HL-60 (cell line): ENCODE data around the gene BPIFB6.

ENCODE experiments used
- DNase-seq, 2 experiments: peaks; one replicate each; pipeline ENCODE4 v3.0.0-alpha.2; 2010 to 2020; ENCODE audit warnings: low read depth in 1 of 2, low spot score in 1 of 2
- H3K27ac ChIP-seq: fragments of 250-450 bp; sonication (Bioruptor Pico); replicated peaks from 2 replicates; pipeline ENCODE4 v1.5.1; 2020; ENCODE audit warnings: mild to moderate bottlenecking, moderate library complexity
- H3K27me3 ChIP-seq: fragments of 250-450 bp; sonication (Bioruptor Pico); 2 replicates; pipeline ENCODE4 v1.5.1; 2021; ENCODE audit warnings: mild to moderate bottlenecking, moderate library complexity; ENCODE audit not compliant: insufficient read depth, poor library complexity, severe bottlenecking
- H3K4me3 ChIP-seq: replicated peaks from 2 replicates; pipeline ENCODE4 v1.5.1; 2011; ENCODE audit warnings: mild to moderate bottlenecking, control low read depth, low read length; ENCODE audit not compliant: insufficient read depth
- CTCF ChIP-seq: IDR thresholded peaks from one replicate; pipeline ENCODE4 v1.5.1; 2011; ENCODE audit warnings: low read length, control low read depth, inconsistent platforms; ENCODE audit not compliant: insufficient read depth
- GABPA ChIP-seq: IDR thresholded peaks from 2 replicates; pipeline ENCODE4 v1.6.1; 2012; ENCODE audit warnings: low read depth
- POLR2AphosphoS5 ChIP-seq: IDR thresholded peaks from 2 replicates; pipeline ENCODE4 v1.6.1; 2012; ENCODE audit warnings: low read depth
- REST ChIP-seq: IDR thresholded peaks from 2 replicates; pipeline ENCODE4 v1.6.1; 2012; ENCODE audit warnings: low read depth; ENCODE audit not compliant: insufficient replicate concordance
- SPI1 ChIP-seq: IDR thresholded peaks from 2 replicates; pipeline ENCODE4 v1.6.1; 2012; ENCODE audit warnings: low read depth, mild to moderate bottlenecking, borderline replicate concordance

The BPIFB6 gene

GRCh38 chr20:33069673-33070072, 38.2 kb downstream of the BPIFB6 start:
- no peaks in the 10 kb centered on the region for H3K27me3 ChIP-seq
- no peak overlapping the region for H3K27ac ChIP-seq
- DNase-seq: no peak
- no peak overlapping the region for H3K4me3 ChIP-seq
- TF ChIP-seq POLR2AphosphoS5: no peak
- TF ChIP-seq REST: no peak
- no peak for TF ChIP-seq SPI1
- no peak for TF ChIP-seq GABPA
- TF ChIP-seq CTCF: no peak

DNA sequence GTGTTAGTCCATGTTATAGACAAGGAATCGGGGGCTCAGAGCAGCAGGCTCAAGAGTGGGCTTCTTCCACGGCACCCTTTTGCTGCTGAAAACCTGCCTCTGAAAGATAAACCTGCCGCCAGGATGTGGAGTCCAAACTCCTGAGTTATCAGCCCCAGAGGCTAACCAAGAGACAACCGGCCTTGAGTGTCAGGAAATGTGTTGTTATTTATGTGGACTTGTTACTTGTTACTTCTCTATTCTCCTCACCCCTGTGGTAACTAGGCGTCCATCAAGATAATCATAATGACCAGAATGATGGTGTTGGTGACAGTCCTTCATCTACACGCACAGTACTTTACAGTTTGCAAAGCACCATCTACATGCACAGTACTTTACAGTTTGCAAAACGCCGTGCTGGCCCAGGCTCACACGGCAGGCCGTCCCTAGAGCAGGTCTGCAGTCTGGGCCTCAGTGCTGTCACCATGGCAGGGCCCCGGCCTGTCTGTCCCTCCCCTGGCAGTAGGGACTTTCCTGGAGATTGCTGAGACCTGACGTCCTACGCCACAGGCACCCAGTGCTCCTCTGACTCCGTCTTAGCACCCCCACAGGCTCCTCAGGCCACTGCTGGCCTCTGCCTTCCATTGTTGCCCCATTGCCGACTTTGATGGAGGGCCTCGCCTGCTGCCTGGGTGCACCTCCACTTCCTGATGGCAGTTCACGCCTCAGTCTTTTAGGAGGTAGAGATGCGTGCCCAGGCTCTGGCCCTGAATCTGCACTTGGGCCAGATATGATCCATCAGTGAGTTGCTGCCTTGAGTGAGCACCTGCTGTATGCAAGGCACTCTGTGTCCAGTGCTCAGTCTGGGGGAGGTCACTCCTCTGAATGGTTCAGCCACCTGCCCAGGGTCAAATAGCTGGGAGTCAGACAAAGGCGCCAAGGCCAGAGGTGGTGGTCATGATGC, 38.9 kb downstream of the BPIFB6 start:
- Histone ChIP-seq H3K27ac (no peak overlapping the region), H3K4me3 (no peak overlapping the region), H3K27me3 (no peaks in the 10 kb centered on the region)
- TF ChIP-seq POLR2AphosphoS5: no peak
- no peak for TF ChIP-seq CTCF
- TF ChIP-seq SPI1: no peak
- TF ChIP-seq REST: no peak
- DNase-seq: no peak

DNA sequence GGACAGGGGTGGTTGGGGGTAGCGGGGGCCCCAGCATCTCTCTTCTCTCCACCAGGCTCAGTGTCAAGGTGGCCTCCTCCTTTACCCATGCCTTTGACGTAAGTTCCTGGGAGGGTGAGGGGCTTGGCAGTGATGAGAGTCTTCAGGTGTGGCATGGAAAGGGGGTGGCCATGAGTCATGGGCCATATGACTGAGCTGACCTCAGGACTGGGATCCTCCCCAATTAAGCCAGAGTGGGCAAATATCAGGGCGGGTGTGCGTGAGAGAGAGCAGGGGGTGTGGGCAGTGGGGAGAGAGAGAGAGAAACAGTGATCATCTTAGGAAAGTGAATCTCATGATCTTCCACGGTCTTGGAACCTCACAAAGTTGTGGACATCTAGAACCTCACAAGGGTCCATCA, 39.8 kb downstream of the BPIFB6 start:
- no peak for DNase-seq
- Histone ChIP-seq H3K4me3 (no peak overlapping the region), H3K27me3 (no peaks in the 10 kb centered on the region), H3K27ac (no peak overlapping the region)
- TF ChIP-seq GABPA: no peak
- no peak for TF ChIP-seq REST
- TF ChIP-seq SPI1: no peak
- TF ChIP-seq POLR2AphosphoS5: no peak
- no peak for TF ChIP-seq CTCF
